Dermis microvascular lymphatic vessel endothelial cell (primary cell): ENCODE data around the gene TLCD5. TPM values are rescaled to one million over a fixed set of nuclear protein-coding genes. Genes with fewer than 3 reads are reported as not detected.

Experiments used
- DNase-seq, 2 donors: peaks; one replicate each; pipeline versions ENCODE4 v3.0.0 to v3.0.0-alpha.2; 2010; ENCODE audit warnings: low read depth in 2 of 2
- total RNA-seq: library from RNA; depleted of rRNA; stranded (reverse); fragments of >200 nt; gene quantifications from 2 replicates; pipeline ENCODE4 v1.2.1, GENCODE V29; 2014

The TLCD5 gene
- total RNA-seq, 1 donor from 2014 or later, result 4.1 TPM

GRCh38 chr11:120378474-120378873, 53.4 kb downstream of the TLCD5 start:
- no peak for DNase-seq

GRCh38 chr11:120381401-120381800, 56.3 kb downstream of the TLCD5 start:
- DNase-seq, result no peak

Other genes with a start within 250 kb of the TLCD5 start
- not detected in 2 replicates for gene TRIM29, start 187.2 kb upstream of the TLCD5 start, total RNA-seq
- 21.7 and 27.4 TPM in 2 replicates for gene OAF, start 114.3 kb upstream of the TLCD5 start, total RNA-seq
- gene POU2F3, start 85.2 kb upstream of the TLCD5 start, total RNA-seq, result under 0.01 and 0.13 TPM in 2 replicates
- gene ARHGEF12, start 11.1 kb downstream of the TLCD5 start, total RNA-seq, result 99.7 and 128 TPM in 2 replicates
- gene GRIK4, start 186.4 kb downstream of the TLCD5 start, total RNA-seq, result under 0.01 TPM in 1 of 2 replicates, not detected in the other